GM11168 (cell line): Measurements from ENCODE around the gene TUBB4A.

Experiments
- in situ Hi-C: fragments of 300-500 bp; cut with MboI; formaldehyde crosslinking; loops from one replicate; pipeline ENCODE4 v1.12.0; 2022; ENCODE audit warnings: low sequenced_read_pairs; ENCODE audit not compliant: unreplicated experiment

TUBB4A gene

GRCh38 chr19:6475321-6476108 is 26.6 kb downstream of the TUBB4A start:
- in situ Hi-C loops: no loop called here

- in situ Hi-C loops: no loop called here
Observed at GRCh38 chr19:6473647-6474046, 28.5 kb downstream of the TUBB4A start.

- in situ Hi-C loops: no loop called here
Observed at GRCh38 chr19:6472713-6473112, 29.4 kb downstream of the TUBB4A start.

- in situ Hi-C loops: no loop called here
Observed at GRCh38 chr19:6471076-6471475, 31.0 kb downstream of the TUBB4A start.

- in situ Hi-C loops: no loop called here
Observed at GRCh38 chr19:6470173-6470572, 31.9 kb downstream of the TUBB4A start.

- in situ Hi-C loops: no loop called here
Observed at GRCh38 chr19:6467384-6467783, 34.7 kb downstream of the TUBB4A start.

GRCh38 chr19:6466526-6467248 is 35.4 kb downstream of the TUBB4A start:
- in situ Hi-C loops: no loop called here

GRCh38 chr19:6465663-6466062 is 36.4 kb downstream of the TUBB4A start:
- in situ Hi-C loops: no loop called here

- in situ Hi-C loops: no loop called here
Observed at GRCh38 chr19:6465006-6465405, 37.1 kb downstream of the TUBB4A start.

GRCh38 chr19:6464070-6464873 is 37.8 kb downstream of the TUBB4A start, which contains the start of gene CRB3:
Gene CRB3, plus strand, starts transcription at chr19:6464271. Its CDS starts 431 bp downstream, at chr19:6464702.
- in situ Hi-C loops: no loop called here

GRCh38 chr19:6460099-6460884 is 41.8 kb downstream of the TUBB4A start:
- in situ Hi-C loops: no loop called here

GRCh38 chr19:6459262-6460098 is 42.6 kb downstream of the TUBB4A start, which contains the start of gene SLC25A23:
Gene SLC25A23, minus strand, starts transcription at chr19:6459792. Its CDS starts 164 bp downstream, at chr19:6459628.
- in situ Hi-C loops: no loop called here

- in situ Hi-C loops: no loop called here
Observed at GRCh38 chr19:6458695-6459261, 43.3 kb downstream of the TUBB4A start.

- in situ Hi-C loops: no loop called here
Observed at GRCh38 chr19:6457958-6458694, 44.0 kb downstream of the TUBB4A start.

- in situ Hi-C loops: no loop called here
Observed at GRCh38 chr19:6455924-6456323, 46.2 kb downstream of the TUBB4A start.

GRCh38 chr19:6453951-6454565 is 48.1 kb downstream of the TUBB4A start:
- in situ Hi-C loops: no loop called here

- in situ Hi-C loops: no loop called here
Observed at GRCh38 chr19:6452899-6453298, 49.2 kb downstream of the TUBB4A start.

- in situ Hi-C loops: no loop called here
Observed at GRCh38 chr19:6452223-6452614, 49.9 kb downstream of the TUBB4A start.
